HTERT RPE-1 (cell line): ENCODE measurements around the gene C8A.

Source experiments
- in situ Hi-C: fragments of 300-500 bp; cut with MboI; formaldehyde crosslinking; loops from 4 replicates; pipeline ENCODE4 v1.14.3; 2020; ENCODE audit warnings: low sequenced_read_pairs

C8A gene

DNA sequence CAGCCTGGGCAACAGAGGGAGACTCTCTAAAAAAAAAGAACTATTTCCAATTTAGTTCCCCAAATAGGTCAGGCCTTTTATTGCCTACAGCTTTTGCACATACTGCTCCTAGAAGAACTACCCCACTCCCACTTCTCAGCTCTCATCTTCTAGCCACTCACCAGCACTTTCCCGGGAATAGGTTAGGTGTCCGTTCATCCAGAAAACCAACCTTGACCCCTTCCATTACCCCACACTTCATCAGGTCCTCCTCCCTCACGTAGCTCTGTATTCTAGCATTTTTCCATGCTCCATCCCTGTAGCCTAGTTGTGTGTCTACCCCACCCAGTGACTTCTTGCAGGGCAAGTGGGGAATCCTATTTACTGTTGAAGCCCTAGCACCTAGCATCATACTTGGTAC is 68.6 kb downstream of the C8A start:
- in situ Hi-C loops = no loop called here

DNA sequence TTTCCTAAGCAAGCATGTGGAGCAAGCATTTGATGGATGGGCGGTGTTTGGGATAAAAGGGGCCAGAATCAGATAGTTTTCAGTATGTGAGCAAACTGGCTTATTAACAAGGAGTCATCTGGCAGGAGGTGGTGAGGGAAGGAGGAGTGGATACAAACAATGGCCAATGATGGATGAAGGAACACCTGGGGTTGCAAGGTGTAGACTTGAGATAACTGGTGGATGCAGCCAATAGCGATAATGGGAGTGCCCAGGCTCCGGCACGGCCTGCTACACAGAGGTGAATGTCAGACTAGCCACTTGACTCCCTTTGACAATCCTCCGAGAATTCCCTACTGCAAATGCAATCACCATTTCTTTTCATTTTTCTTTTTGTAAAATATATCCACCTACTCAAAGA is 69.5 kb downstream of the C8A start:
- in situ Hi-C loops = no loop called here

DNA sequence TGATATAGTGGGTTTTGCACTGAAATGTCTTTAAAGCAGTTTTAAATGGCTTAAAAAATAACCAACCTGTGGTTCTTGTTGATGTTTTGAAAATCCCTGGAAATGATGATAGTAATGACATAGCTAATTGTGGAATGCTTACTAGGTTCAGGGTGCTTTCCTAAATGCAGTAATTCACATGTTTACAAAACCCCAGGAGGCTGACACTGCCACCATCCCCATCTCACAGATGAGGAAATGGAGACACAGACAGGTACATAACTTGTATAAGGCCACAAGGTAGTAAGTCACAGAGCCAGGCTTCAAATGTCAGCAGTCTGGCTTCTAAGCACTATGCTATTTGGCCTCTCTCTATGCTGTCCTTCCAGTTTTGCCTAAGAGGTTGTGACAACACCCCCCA is 70.6 kb downstream of the C8A start:
- in situ Hi-C loops = no loop called here

DNA sequence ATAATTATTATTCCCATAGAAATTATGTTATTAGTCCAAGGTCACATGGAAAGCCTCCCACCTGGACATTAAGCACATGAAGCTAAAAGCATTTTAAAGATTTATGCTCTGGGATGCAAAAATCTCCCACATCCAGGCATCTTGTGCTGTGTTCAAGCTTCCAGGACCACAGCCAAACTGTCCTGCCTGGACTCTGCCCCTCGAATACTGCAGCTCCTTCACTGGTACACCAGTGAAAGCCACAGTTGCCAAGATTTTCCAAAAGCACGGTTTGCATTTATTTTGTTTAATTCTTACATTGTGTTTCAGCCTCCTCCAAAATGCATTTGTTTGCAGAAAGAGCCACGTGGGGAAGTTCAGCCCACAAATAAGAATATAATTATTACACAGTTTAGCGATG is 72.6 kb downstream of the C8A start:
- in situ Hi-C loops = no loop called here

DNA sequence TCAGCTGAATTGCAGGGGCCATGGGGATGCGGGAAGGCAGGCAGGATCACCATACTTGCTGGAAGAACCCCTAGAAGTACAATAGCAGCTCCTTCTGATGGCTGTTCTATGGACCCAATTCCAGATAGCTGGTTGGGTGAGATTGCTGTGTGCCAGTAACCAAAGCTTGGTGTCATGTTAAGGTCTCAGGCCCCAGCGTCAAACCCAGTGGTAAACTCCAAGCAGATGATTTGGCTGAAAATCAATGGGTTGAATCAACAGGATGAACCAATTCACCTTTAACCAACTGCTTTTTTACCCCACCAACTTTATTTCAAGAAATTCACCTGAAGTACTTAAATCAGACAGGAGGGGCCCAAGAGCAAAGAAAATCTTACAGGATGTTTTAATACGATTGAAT is 73.4 kb downstream of the C8A start:
- in situ Hi-C loops = no loop called here

DNA sequence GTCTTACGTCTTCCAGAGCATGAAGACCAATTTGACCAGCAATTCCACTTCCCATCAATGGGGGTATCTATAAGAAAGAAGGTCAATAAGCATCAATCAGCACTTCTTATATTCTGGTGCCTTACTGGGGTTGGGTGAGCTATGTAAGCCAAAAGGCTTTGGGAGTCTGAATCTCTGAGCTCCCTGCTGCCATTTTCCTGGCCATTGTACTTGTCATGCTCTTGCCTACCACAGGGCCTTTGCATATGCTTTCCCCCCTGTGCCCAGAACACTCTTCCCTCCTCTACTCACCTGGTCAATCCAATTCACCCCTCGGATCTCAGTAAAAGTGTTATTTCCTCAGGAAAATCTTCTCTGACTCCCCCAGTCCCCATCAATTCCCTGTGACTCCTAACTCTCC is 74.9 kb downstream of the C8A start:
- in situ Hi-C loops = no loop called here

DNA sequence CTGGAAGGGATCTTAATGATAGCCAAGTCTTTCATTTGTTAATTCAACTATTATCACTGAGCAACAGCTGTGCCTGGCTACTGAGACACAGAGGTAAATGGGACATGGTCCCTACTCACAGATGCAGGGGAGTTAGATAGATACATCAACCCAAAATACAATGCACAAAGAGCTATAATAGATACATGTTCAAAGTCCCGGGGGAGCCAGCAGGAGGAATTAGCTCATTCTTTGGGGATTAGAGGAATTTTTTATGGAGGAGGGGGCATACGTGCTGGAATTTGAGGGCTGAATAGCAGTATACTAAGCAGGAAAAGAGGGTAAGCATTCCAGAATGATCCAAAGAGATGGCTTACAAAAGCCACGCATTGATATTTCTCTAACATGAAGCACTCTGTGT is 76.6 kb downstream of the C8A start:
- in situ Hi-C loops = no loop called here

DNA sequence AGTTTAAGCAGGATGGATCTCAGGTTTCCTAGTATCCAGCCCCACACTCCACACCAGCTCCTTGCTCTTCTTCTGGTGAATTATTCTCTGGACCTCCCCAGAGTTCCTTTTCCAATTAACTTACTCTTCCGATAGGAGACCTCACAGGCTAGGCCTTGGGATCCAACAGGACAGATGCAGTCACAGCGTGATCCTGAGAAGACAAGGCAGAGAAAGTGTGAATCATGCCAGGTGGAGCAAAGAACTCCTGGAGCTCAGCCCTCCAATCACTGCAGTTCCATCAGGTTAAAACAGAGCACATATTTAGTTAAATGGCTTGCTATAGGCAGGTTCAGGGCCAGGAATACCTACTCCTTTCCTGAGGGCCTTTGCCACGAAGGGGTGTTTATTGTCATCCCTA is 77.1 kb downstream of the C8A start:
- in situ Hi-C loops = no loop called here

DNA sequence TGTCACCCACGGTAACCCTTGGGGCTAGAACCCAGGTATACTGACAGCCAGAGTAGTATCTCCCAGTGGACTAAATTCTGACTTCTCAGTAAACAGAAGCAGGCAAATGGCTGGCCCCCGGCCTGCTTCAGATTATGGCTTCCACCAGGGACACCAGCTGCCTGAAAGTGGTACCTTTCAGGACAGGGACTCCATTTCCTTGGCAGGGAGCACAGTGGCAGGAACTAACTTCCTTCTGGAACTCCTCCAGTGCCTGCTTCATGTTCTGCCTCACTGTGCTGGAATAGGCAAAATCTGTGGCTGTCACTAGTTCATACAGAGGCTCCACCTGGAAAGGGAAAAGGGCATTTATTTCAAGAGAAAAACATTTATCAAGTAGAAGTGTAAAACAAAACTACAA is 78.6 kb downstream of the C8A start:
- in situ Hi-C loops = no loop called here

DNA sequence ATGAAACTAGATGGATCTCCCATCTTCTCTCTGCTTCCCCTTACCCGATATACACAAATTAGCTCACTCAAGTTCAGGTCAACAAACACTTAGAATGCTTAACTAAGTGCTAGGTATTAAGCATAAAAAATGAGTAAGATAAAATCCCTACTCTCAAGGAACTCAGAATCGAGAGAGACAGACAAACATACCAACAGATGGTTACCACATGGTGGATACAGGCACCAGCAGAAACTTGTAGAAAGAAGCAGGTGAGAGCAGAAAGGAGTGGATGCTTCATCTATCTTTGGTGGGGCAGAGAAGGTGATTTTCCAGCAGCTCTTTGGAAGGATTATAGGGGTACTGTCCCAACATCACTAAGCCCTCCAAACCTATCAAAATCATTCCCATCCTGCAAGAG is 79.0 kb downstream of the C8A start:
- in situ Hi-C loops = no loop called here

DNA sequence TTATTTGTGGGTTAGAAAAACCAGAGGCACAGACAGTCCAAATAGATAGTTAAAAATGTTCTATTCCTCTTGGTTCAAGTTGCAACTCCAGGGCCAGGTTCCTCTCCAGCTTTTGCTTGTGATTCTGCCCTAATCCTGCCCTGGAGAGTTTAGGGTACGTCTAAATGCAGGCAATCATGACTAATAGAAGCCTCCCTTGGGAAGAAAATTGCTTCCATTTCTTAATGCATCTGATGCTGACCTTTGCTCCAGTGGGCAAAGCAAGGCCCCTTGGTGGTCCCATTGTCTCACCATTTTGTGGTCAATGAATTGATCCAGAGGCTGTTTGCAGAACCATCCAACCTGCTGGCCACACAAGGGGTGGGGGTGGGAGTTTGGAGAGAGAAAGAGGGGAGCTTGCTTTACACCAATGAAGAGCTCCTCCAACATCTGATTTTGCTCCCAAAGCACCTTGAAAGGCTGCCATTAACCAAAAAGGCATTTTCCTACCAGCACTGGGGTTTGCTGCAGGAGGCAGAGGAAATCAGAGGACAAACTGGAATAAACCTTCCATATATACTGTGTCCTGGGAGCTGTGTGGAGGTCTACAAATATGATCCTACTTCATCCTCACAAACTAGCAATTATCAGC is 79.9 kb downstream of the C8A start:
- in situ Hi-C loops = no loop called here

DNA sequence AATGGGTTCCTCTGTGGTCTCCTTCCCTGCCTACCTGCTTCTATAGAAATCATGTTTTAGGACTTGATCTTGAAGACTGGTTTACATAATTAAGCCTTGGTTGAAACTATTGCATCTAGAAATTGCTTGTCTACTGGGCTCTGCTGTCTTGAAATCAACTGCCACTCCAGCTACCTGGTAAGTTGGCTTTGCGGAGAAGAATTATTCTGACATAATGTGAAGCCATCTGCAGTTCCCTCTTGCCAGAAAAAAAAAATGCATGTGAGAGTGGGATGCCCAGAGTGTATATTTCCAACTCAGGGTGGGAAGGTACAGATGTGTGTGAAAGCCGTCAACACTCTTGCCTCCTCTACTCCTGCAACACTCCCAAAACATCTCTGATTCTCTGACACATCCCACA is 84.0 kb downstream of the C8A start:
- in situ Hi-C loops = no loop called here

DNA sequence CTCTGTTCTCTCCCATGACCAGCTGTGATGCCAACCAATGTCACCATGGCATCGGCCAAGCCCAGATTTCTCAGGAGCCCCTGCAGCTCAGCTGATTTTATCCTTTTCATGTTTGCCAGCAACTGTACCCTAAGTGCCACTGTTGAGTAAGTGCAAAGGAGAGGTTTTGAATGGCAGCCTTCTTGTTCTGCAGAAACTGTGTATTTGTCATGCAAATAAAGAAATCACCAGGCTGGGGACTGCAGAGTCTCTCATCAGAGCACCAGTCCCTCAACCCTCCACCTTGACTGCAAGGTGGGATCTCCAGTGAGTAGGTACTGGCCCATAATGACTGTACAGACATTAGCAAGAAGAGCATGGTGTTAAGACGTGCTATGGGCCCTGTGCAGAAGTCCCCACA is 84.6 kb downstream of the C8A start:
- in situ Hi-C loops = no loop called here

DNA sequence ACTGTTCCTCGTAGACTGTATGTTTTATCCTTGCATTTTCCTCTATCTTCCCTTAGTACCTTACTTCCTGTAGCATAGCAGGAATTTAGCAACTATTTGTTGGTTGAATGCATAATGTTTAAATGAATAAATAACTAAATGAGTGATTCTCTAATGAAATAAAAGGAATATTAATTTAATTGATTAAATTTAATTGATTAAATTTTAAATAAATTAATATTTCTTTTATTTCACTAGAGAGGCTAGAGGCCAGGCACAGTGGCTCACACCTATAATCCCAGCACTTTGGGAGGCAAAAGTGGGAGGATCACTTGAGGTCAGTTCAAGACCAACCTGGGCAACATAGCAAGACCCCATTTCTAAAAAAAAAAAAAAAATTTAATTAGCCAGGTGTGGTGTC is 85.4 kb downstream of the C8A start:
- in situ Hi-C loops = no loop called here

DNA sequence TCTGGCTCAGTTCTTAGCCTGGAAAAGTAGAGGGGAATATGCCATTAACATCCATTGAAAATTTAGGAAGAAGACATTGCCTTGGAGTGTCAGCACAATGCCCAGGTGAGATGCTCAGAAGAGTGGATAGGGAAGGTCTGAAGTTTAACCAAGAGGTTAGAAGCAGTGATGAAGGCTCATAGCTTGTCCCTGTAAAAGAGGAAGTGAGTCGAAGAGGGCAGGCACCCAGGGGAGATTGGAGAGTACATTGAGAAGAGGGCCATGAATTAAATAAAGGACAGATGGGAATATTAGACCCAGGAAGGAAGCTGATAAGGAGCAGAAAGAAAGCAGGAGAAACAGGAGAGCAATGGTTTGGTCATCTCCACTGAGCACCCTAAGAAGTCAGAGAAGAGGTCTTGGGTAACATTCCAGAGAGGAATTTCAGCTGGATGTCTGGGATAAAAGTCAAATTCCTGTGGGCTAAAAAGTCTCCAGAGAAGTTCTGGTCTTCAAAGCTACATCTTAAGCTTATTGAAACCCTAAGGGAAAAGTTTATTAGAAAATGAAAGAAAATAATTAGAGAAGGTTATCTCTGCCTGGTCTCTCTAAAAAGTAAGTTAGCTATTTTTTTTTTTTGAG is 93.9 kb downstream of the C8A start:
- in situ Hi-C loops = no loop called here

DNA sequence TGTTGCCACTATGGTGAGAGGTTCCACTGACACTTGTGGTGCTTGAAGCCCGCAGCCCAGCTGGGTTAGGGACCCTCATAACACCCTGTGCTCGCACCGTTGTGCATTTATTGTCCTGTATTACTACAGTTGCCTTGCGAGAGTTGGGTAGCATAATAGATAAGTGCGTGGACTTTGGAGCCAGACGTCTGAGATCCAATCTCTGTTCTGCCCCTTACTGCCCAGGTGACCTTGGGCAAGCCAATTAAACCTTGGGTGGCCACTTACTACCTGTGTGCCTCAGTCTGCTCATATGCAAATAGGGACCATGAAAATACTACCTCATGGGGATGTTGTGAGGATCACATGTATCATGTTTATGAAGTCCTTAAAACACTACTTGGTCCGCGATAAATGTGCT is 97.9 kb downstream of the C8A start:
- in situ Hi-C loops = no loop called here

DNA sequence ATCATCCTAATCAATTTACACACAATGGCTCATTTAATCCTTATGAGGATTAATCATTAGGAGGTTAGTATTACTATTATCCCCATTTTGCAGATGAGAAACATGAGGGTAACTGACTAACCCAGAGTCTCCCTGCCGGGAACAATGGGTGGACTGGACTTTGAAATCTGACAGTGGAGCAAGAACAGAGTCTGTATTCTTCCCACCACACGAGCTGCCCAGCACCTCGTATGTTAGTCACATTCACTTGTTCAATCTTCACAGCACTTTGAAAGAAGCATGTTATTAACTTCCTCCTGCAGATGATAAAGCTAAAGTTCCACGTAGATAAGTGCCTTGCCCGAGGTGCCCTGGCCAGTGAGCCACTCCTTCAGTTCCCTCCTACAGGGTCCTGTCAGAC is 98.8 kb downstream of the C8A start:
- in situ Hi-C loops = no loop called here

DNA sequence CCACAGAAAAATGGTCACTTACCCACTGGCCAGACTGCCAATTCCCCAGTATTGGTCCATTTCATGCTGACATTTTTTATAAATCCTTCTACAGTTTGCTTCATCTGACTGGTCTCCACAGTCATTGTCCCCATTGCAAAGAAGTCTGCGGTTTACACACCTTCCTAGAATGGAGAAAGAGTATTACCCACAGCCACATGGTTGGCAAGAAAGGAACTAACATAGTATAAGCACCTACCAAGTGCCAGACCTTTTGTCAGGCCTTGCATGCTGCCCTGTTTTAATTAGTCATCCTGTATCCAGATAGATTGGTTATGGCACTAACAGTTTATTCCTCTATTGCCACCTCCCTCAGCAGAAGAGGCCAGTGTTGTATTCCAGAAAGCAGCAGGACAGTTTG is 100.1 kb downstream of the C8A start:
- in situ Hi-C loops = no loop called here

DNA sequence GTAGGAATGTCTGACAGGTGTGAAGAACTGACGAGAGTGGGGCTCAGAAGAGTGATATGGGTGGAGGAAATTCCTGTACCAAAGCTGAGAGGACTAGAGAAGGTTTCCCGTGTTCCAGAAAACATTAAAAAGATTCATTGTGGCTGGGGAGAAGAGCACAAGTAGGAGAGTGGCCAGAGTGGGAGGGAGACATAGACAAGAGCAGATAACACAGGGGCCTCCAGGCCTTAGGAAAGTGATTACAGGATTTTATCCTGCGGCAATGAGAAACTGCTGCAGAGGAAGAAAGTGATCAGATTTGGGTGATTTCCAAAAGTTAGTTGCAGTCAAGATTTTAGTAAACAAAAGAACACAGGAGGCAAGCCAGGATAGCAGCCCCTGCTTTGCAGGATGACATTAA is 103.3 kb downstream of the C8A start:
- in situ Hi-C loops = no loop called here

DNA sequence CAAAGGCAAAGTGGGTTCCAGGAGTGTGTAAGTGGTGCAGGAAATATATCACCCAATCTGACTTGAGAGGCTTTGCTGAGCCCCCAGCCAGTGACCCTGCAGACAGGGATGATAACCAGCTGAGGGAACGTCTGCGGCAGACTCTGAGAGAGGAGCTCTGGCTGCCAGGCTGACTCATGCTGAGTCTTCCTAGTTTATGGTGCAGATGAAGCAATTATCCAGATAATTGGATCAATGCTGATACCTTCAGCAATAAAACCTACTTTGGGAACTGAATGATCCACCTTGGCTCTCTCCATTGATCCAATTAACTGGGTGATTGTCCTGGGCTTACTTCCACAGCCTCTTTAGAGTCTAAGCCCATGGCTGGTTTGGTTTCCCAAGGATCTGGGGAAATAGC is 103.9 kb downstream of the C8A start:
- in situ Hi-C loops = no loop called here

DNA sequence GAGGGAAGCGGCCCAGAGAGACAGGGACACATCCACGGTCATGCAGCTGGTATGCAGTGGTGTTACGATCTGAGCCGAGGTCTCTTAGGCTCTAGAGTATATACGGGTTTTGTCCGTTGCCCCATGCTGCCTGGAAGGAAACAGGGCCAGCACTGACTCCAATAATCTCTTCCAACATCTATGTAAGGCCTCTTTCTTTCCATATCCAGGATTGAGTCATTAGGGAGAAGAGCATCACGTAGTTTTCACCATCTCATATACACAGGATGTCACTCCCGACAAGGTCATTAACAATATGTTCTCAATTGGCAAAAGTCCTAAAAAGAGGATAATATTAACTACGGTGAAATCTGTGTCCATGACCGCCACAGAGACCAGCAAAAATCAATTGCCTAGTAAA is 106.8 kb downstream of the C8A start:
- in situ Hi-C loops = no loop called here

DNA sequence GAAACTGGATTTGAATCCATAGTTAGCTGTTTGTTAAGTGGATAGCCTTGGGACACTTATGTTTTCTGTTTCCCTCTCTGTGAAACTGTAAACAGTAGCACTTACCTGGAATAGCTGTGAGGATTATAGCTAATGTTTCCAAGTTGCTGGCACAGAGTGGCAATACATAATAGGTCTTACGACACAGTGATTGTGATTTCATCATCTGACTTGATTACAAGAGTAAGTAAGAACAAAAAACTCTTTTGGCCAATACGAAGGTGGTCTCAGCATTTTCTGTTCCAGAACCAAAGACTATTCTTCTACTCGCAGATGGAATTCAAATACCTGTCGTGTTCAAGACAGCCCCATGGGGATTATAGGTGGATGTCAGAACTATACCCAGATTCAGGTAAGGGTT is 109.1 kb downstream of the C8A start:
- in situ Hi-C loops = no loop called here

DNA sequence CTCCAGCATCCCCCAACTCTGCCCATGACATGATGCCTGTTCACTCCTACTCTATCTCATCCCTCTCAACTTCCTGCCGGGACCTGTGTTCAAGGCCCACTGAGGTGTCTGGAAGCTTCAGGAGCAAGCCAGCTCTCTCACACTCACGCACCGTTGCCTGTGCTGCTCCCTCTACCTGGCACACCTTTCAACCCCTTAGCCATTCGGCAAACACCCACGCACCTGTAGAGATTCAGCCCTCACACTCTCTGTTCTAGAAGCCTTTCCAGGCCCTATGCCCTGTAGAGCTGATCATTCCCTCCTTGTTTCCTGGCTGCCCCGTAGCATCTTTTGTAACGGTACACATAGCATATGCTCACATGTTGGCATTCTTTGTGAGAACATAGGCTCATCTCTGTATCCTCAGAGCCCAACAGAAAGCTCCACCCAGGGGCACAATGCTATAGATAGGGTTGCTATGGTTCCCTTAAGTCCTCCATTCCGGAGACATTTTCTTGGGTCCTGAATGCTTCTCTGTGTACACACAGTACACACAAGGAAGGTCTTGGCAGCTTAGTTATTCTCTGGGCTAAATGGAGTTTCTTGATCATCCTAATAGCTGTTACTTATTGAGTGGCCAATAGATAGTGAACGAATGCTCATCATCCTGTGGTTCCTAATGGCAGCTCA is 109.9 kb downstream of the C8A start:
- in situ Hi-C loops = no loop called here
